ENCODE results near the gene GDF2.

GDF2 gene

DNA sequence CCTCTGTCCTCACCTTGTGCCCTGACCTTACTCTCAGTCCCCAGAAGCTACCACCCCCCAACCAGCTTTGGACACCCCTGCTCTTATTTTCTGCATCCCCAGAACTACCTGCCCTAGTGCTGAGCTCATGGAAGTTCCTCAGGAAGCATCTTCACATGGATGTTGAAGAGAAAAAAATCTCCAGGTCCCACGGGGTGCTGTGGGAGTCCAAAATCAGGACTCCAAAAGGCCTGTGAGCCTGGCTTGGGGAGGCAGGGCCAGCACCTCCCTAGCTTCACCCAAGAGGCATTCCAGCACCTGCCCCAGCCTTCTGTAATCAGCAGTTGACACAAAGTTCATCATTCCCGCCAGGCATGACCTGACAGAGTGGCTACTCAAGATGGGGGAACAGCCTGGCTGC lies 43.0 kb upstream of the GDF2 start:
- TF ChIP-seq, protein P1, sequence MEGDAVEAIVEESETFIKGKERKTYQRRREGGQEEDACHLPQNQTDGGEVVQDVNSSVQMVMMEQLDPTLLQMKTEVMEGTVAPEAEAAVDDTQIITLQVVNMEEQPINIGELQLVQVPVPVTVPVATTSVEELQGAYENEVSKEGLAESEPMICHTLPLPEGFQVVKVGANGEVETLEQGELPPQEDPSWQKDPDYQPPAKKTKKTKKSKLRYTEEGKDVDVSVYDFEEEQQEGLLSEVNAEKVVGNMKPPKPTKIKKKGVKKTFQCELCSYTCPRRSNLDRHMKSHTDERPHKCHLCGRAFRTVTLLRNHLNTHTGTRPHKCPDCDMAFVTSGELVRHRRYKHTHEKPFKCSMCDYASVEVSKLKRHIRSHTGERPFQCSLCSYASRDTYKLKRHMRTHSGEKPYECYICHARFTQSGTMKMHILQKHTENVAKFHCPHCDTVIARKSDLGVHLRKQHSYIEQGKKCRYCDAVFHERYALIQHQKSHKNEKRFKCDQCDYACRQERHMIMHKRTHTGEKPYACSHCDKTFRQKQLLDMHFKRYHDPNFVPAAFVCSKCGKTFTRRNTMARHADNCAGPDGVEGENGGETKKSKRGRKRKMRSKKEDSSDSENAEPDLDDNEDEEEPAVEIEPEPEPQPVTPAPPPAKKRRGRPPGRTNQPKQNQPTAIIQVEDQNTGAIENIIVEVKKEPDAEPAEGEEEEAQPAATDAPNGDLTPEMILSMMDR (IDR thresholded peaks at IDR 0.05; ENCODE audit: low read depth, low read length): no peak
- H3K4me3 ChIP-seq (ENCODE audit: low read depth, low read length): no peak overlapping the region

DNA sequence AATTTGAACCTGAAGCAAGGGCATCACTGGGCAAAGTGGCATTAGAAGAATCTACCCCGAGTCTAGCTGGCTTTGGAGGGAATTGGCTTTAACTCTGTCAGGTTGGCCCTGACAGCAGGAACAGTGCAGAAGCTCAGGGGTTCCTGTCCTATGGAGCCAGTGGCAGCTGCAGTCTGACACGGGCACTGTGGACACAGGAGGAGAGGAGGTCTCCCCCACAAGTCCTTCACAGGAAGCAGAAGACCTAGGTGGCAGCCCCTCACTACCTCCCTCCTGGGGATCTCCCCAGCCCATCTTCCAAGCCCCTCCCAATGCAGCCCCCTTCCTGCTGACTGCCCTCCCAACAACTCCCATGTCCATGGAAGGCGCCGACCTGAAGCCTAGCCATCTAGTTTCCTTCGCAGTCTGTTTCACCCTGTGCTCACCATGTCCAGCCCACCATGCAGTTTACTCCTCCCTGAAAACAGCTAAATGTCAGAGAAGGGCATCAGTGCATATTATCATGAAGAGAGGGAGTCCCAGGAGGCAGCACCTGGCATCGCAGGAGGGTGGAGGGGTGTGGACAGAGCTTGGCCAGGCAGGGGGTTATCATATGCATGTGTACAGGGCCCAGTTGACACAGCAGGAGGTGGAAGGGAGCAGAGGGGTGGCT lies 40.1 kb upstream of the GDF2 start:
- TF ChIP-seq, protein P1 (IDR thresholded peaks at IDR 0.05; ENCODE audit: low read depth, low read length): no peak
- no peak overlapping the region for H3K4me3 ChIP-seq (ENCODE audit: low read depth, low read length)

DNA sequence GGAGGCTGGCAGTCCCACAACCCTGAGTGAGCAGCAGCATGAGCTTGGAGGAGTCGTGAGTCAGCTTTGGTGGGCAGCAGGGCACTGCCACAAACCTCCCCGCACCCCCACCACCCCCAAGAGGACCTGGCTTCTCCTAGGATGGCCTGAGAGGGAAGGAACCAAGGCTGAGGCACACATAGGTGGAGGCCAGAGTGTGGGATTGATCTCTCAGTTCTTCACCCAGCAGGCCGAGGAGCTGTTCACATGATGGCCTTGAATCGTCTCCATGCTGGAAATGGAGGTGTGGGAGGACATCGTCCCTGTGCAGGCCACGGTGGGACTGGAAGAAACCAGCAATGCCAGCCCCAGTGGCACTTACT lies 39.6 kb upstream of the GDF2 start:
- TF ChIP-seq, protein P1 (IDR thresholded peaks at IDR 0.05; ENCODE audit: low read depth, low read length): no peak
- H3K4me3 ChIP-seq (ENCODE audit: low read depth, low read length): no peak overlapping the region

DNA sequence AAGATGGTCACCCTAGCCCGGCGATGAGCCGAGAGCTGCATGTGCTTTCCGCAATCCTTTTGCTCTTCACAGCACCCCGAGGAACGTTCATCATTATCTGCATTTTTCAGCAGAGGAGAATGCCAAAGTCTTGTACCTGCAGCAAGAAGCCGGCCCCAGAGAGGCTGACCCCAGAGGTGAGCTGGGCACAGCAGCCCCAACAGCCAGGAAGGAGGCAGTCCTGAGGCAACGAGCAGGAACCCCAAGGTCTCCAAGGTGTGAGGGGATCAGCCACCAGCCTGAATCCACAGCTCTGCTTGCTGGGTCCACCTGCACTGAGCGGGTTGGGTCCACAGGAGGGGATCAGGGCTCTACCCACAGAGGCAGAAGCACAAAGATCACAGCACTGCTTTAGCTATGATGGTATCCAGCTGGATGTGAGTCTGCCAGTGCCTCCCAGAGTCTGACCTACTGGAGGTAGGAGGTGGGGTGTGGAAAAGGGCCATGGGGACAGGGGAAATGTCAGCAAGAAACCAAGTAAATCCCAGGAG lies 39.1 kb upstream of the GDF2 start:
- H3K4me3 ChIP-seq (ENCODE audit: low read depth, low read length): no peak overlapping the region
- TF ChIP-seq, protein P1 (IDR thresholded peaks at IDR 0.05; ENCODE audit: low read depth, low read length): no peak

DNA sequence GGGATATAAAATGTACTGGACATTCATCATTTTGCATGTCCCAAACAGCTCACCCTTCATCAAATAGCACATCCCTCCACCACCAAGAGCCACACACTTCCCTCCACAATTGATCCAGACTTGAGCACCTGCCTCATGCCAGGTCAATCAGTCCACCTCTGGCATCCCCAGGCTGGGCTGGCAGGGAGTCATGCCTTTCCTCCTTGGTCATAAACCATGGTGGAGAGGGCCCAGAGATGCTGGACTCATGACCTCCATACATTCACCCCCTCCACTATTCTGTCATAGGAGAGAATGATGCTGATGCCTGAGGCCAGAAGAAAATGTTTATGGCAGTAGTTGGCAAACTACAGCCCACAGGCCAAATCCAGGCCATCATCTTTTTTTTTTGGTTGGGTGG lies 38.4 kb upstream of the GDF2 start:
- H3K4me3 ChIP-seq (ENCODE audit: low read depth, low read length): no peak overlapping the region
- TF ChIP-seq, protein P1 (IDR thresholded peaks at IDR 0.05; ENCODE audit: low read depth, low read length): no peak

DNA sequence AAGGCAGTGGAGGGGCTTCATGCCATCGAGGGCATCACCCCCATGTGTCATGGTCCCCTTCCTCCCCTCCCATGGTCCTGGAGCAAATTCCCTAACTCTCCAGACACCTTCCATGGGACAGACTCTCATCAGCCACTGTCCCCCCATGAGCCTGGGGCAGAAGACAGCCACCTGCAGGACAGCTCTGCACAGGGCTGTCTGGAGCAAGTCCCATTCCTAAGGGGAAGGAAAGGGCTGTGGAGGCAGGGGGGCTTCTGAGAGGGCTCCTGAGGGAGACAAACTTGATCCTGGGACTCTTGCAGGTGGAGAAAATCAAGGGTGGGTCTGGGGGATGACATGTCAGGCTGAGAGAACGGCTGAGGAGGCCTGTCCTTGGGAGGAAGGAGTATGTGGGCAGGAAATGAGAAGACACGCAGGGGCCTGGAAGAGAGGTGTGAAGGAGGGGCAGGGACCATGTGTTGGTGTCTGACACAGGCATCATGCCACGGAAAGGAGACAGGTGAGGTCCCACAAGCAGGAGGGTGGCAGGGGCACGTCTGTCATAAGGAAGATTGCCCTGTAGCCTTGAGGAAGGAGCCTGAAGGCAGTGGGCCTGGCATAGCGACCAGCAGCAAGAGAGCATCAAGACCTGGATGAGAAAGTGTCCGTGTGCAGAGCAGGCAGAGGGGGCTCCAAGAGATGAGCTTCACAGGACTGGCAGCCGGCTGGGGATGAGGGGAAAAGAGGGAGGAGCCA lies 36.7 kb upstream of the GDF2 start:
- no peak overlapping the region for H3K4me3 ChIP-seq (ENCODE audit: low read depth, low read length)
- TF ChIP-seq, protein P1 (IDR thresholded peaks at IDR 0.05; ENCODE audit: low read depth, low read length): no peak

DNA sequence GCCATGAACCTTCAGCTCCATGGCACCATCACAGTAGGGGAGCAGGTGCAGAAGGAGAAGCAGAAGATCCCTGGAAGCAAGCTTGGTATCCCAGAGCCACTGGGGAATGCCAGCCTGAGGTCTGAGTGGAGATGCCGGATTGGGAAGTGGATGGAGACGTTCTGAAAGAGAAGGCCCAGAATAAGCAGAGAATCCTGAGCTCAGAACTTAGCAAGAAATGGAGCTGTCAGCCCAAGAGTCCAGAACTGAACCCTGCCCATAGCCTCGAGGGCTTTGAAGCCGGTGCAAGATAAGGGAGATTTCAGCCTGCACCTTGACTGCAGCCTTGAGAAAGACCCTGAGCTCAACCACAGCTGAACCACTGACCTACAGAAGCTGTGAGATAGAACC lies 36.1 kb upstream of the GDF2 start:
- H3K4me3 ChIP-seq (ENCODE audit: low read depth, low read length): no peak overlapping the region
- TF ChIP-seq, protein P1 (IDR thresholded peaks at IDR 0.05; ENCODE audit: low read depth, low read length): no peak

Measured in WI38 (cell line).